Dermis microvascular lymphatic vessel endothelial cell (primary cell): Measurements from ENCODE around the gene CEP72. TPM values are rescaled to one million over a fixed set of nuclear protein-coding genes. Genes with fewer than 3 reads are reported as not detected.

ENCODE experiments used
- DNase-seq, 2 donors: peaks; one replicate each; pipeline versions ENCODE4 v3.0.0 to v3.0.0-alpha.2; 2010; ENCODE audit warnings: low read depth in 2 of 2
- total RNA-seq: library from RNA; depleted of rRNA; stranded (reverse); fragments of >200 nt; gene quantifications from 2 replicates; pipeline ENCODE4 v1.2.1, GENCODE V29; 2014

CEP72 gene
- total RNA-seq, 1 donor from 2014 or later = 2.4 TPM

- DNase-seq = no peak
These were observed 24.8 kb downstream of the CEP72 start for GRCh38 chr5:636951-637350.

GRCh38 chr5:637581-638450 is 25.7 kb downstream of the CEP72 start:
- DNase-seq = no peak

GRCh38 chr5:638501-639252 is 26.5 kb downstream of the CEP72 start:
- DNase-seq = no peak

- no peak for DNase-seq
These were observed 27.1 kb downstream of the CEP72 start for GRCh38 chr5:639253-639530.

- DNase-seq = no peak
These were observed 27.6 kb downstream of the CEP72 start for GRCh38 chr5:639584-640213.

- no peak for DNase-seq
These were observed 28.6 kb downstream of the CEP72 start for GRCh38 chr5:640461-641330.

GRCh38 chr5:641331-641765 is 29.2 kb downstream of the CEP72 start:
- no peak for DNase-seq

- DNase-seq = no peak
These were observed 30.3 kb downstream of the CEP72 start for GRCh38 chr5:642481-642880.

- DNase-seq = no peak
These were observed 31.2 kb downstream of the CEP72 start for GRCh38 chr5:643351-643801.

- no peak for DNase-seq
These were observed 31.7 kb downstream of the CEP72 start for GRCh38 chr5:643811-644271.

GRCh38 chr5:644509-644908 is 32.4 kb downstream of the CEP72 start:
- no peak for DNase-seq

GRCh38 chr5:644971-645370 is 32.8 kb downstream of the CEP72 start:
- DNase-seq = no peak

- DNase-seq = no peak
These were observed 33.3 kb downstream of the CEP72 start for GRCh38 chr5:645421-645820.

GRCh38 chr5:646396-647201 is 34.5 kb downstream of the CEP72 start:
- DNase-seq = no peak

GRCh38 chr5:647311-647710 is 35.2 kb downstream of the CEP72 start:
- DNase-seq = no peak

GRCh38 chr5:647727-648126 is 35.6 kb downstream of the CEP72 start:
- DNase-seq = no peak

- no peak for DNase-seq
These were observed 39.3 kb downstream of the CEP72 start for GRCh38 chr5:651296-652022.

GRCh38 chr5:652023-652515 is 39.9 kb downstream of the CEP72 start:
- DNase-seq = no peak

- DNase-seq = no peak
These were observed 40.7 kb downstream of the CEP72 start for GRCh38 chr5:652773-653350.
